GM21737 (cell line): Measurements from ENCODE around the gene BCL2L12.

ENCODE experiments used
- ATAC-seq: cut with Tn5 transposase; IDR thresholded peaks from one replicate; pipeline ENCODE4 v1.9.1; 2021; ENCODE audit warnings: mild to moderate bottlenecking, moderate library complexity; ENCODE audit not compliant: unreplicated experiment

Gene BCL2L12

GRCh38 chr19:49684251-49684982 is 18.7 kb downstream of the BCL2L12 start:
- no peak for ATAC-seq

- no peak for ATAC-seq
Observed at GRCh38 chr19:49684983-49685553, 19.3 kb downstream of the BCL2L12 start.

DNA sequence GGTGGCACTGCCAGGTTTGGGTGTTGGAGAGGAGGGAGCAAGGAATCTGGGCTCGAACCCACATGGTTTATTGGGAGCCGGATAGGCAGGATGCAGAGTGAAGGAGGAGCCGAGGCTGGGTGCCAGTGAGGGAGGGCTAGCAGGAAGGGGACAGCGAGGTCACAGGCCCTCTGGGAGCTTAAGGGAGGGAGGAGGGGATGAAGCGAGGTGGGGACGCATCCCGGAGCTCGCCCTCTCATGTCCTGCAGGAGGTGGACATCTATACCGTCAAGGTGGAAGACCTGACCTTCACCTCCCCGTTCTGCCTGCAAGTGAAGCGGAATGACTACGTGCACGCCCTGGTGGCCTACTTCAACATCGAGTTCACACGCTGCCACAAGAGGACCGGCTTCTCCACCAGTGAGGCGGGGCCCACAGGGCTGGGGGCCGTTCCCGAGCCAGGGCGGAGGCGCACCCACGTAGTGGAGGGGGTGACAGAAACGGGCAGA is 20.2 kb downstream of the BCL2L12 start:
- ATAC-seq: no peak

- ATAC-seq: no peak
Observed at GRCh38 chr19:49686503-49687088, 20.9 kb downstream of the BCL2L12 start.

DNA sequence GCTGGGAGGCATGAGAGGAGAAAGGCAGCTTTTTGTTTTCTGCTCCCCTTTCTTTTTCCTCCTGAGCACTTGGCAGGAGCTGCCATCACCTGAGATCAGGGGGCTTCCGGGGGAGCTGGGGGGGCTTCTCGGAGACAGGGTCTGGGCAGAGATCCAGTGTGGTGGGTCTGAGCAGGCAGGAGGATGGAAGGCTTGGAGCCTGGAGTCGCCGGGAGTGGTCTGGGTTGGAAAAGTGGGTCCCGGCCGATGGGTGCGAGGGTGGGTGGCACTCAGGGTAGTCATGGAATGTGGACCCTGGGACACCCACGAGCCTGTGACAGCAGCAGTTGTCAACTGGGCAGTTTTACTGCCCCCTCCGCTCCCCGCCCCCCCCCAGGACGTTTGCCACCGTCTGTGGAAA is 21.4 kb downstream of the BCL2L12 start:
- no peak for ATAC-seq

- ATAC-seq: no peak
Observed at GRCh38 chr19:49687566-49688316, 22.0 kb downstream of the BCL2L12 start.

GRCh38 chr19:49688531-49689132 is 22.9 kb downstream of the BCL2L12 start:
- ATAC-seq: no peak

- ATAC-seq: no peak
Observed at GRCh38 chr19:49689133-49690078, 23.7 kb downstream of the BCL2L12 start, which contains the start of gene ADM5. ADM5 (plus strand) TSS chr19:49689594; CDS start chr19:49689838, 244 bp downstream.

DNA sequence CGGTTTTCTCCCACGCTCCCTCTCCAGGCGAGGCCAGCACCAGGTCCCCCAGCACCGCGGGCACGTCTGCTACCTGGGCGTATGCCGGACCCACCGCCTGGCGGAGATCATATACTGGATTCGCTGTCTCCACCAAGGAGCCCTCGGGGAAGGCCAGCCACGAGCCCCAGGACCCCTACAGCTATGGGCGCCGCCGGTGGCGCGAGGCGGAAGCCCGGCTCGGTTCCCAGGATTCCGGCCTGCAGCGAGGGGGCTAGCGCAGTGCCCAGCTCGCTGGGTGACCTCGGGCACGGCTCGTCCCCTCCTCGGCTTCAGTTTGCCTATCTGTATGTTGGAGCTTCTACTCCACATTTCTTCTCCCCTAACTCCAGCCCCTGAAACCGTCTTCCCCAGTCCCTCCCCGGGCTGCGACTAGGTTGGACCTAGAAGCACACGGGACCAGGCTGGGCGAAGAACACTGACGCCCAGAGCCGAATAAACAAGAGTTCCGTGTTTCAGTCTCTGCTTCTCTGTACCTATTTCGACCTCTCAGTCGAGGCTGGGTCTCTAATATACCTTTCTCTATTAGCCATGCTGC is 24.4 kb downstream of the BCL2L12 start:
- no peak for ATAC-seq

GRCh38 chr19:49690656-49691242 is 25.0 kb downstream of the BCL2L12 start, which contains the start of gene CPT1C:
CPT1C (plus strand) TSS chr19:49691116; CDS start chr19:49692253, 1,137 bp downstream.
- ATAC-seq: no peak

DNA sequence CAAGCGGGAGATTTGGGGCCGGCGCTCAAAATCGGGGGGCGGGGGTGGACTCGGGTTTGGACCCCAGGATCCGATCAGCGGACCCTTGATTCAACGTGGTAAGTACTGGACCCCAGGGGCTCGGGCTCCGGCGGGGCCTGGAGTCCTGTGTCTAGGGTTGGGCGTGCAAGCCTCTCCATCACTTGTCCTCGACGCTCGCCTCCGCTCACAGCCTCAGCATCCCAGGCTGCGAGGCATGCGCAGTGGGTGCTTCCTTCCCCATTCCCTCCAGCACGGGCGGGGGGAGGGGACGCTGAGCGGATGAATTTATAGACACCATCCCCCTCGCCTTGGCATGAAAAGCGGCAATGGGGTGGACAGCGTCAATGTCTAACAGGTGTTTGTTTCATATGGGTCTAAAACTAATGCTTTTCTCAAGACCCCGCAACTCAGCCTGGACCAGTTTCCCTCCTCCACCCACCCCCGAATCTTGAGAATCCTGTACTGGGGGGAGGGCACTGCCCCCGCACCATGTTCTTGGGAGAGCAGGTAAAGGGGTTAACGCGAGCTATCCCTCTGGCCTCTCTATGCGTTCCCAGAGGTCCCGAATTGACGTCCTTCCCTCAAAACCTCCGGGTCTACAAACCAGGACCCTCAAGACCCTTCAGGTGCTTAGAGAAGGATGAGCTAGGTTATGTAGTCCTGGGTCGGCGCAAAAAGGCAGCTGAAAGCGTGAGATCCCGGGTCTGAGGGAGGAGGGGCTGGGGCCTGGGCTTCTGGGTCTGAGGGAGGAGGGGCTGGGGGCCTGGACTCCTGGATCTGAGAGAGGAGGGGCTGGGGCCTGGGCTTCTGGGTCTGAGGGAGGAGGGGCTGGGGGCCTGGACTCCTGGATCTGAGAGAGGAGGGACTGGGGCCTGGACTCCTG is 25.8 kb downstream of the BCL2L12 start:
- no peak for ATAC-seq

- ATAC-seq: no peak
Observed at GRCh38 chr19:49692147-49692506, 26.4 kb downstream of the BCL2L12 start.

DNA sequence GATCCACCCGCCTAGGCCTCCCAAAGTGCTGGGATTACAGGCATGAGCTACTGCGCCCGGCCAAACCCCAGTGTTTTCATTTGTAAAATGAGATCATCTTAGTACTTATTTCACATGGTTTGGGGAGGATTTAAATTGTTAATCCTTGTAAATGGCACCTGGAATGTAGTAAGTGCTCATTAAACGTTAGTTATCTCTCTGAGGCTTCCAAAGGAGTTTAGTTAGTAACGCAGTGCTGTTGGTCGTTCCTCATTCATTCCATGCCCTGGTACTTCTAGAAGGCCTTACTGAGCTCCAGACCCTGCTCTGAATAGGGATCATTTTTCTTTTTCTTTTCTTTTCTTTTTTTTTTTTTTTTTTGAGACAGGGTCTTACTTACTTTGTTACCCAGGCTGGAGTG is 30.4 kb downstream of the BCL2L12 start:
- no peak for ATAC-seq

GRCh38 chr19:49696865-49697264 is 31.1 kb downstream of the BCL2L12 start:
- no peak for ATAC-seq

DNA sequence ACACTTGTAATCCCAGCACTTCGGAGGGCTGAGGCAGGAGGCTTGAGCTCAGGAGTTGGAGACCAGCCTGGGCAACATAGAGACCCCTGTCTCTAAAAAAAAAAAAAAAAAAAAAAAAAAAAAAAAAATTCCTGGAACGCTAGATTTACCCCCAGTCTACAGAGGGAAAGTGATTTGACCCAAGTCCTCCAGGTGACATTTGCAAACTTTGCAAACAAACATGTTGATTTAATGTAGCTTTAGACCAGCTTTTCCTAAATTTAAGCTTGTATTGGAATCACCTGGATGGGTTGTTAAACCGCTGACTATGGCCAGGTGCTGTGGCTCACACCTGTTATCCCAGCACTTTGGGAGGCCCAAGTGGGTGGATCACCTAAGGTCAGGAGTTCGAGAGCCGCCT is 33.6 kb downstream of the BCL2L12 start:
- no peak for ATAC-seq

DNA sequence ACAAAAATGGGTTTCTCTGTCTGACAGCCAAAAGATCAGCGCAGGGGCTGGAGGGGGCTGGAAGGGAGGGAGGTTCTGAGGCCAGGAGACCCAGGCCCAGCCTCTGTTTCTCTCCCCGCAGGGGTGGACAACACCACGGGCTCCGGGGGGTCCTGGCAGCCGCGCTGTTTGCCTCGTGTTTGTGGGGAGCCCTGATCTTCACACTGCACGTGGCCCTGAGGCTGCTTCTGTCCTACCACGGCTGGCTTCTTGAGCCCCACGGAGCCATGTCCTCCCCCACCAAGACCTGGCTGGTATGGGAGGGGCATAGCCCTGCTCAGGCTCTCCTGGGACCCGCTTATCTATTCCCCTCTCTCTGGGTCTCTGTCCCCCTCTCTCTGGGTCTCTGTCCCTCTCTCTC is 34.8 kb downstream of the BCL2L12 start:
- ATAC-seq: no peak

- ATAC-seq: no peak
Observed at GRCh38 chr19:49701271-49701786, 35.6 kb downstream of the BCL2L12 start.
